SK-N-SH (cell line): Measurements from ENCODE around the gene ASB18. TPM values are rescaled to one million over a fixed set of nuclear protein-coding genes. Genes with fewer than 3 reads are reported as not detected.
A peak's percentile ranks its signal among the peaks of the same experiment; 100 is the strongest.

Experiments
- CTCF ChIA-PET: fragments of 300-600, 350-600 bp; formaldehyde crosslinking; extraction: SDS; loops from one replicate; lab custom pipeline; 2021; lab: Yijun Ruan, JAX
- POLR2A ChIA-PET: fragments of 350-600 bp; sonication (Branson Sonifier 250); formaldehyde crosslinking; extraction: SDS; loops from one replicate; lab custom pipeline; 2020; ENCODE audit warnings: antibody characterized with exemption, inconsistent platforms; lab: Yijun Ruan, JAX
- DNase-seq: peaks from one replicate; pipeline ENCODE4 v3.0.0; 2012
- H2AFZ ChIP-seq: fragments of 200-600 bp; sonication (generic); 2 replicates; pipeline ENCODE4 v1.8.1; 2016; ENCODE audit warnings: antibody characterized with exemption, mild to moderate bottlenecking, low read depth
- H3F3A ChIP-seq: fragments of 200-600 bp; sonication (generic); replicated peaks from 2 replicates; pipeline ENCODE3; 2016; ENCODE audit warnings: antibody characterized with exemption, mild to moderate bottlenecking; ENCODE audit not compliant: insufficient read depth
- H3K27ac ChIP-seq, 2 experiments: fragments of 200-500 bp in 1 of 2; fragments of 200-600 bp in 1 of 2; sonication (Bioruptor generic) in 1 of 2; sonication (generic), shearing (Covaris generic) in 1 of 2; 2 replicates each; pipeline versions ENCODE4 v1.5.1 to v1.6.1; 2014 to 2016; ENCODE audit warnings: low read depth in 2 of 2, inconsistent platforms in 1 of 2, low read length in 1 of 2, mild to moderate bottlenecking in 1 of 2, mixed read lengths in 1 of 2
- H3K27me3 ChIP-seq: fragments of 200-600 bp; sonication (generic), shearing (Covaris generic); 2 replicates; pipeline ENCODE4 v1.6.1; 2016; ENCODE audit warnings: mixed run types; ENCODE audit not compliant: insufficient read depth
- H3K36me3 ChIP-seq, 2 experiments: fragments of 200-500 bp in 1 of 2; fragments of 200-600 bp in 1 of 2; sonication (Bioruptor generic) in 1 of 2; sonication (generic) in 1 of 2; replicated peaks in 1 of 2; 2 replicates each; pipeline versions ENCODE3 to v1.5.1; 2014 to 2016; ENCODE audit warnings: low read length in 1 of 2, mild to moderate bottlenecking in 1 of 2; ENCODE audit not compliant: insufficient read depth in 2 of 2, control insufficient read depth in 1 of 2
- H3K4me1 ChIP-seq, 2 experiments: fragments of 200-500 bp in 1 of 2; fragments of 200-600 bp in 1 of 2; sonication (Bioruptor generic) in 1 of 2; sonication (generic), shearing (Covaris generic) in 1 of 2; 2 replicates each; pipeline versions ENCODE4 v1.5.1 to v1.6.1; 2014 to 2016; ENCODE audit warnings: low read depth in 1 of 2, low read length in 1 of 2, mixed run types in 1 of 2; ENCODE audit not compliant: insufficient read depth in 2 of 2, control insufficient read depth in 1 of 2
- H3K4me2 ChIP-seq: fragments of 200-600 bp; sonication (generic), shearing (Covaris generic); 2 replicates; pipeline ENCODE4 v1.6.1; 2017; ENCODE audit warnings: mixed run types
- H3K4me3 ChIP-seq, 2 experiments: fragments of 200-500 bp in 1 of 2; fragments of 200-600 bp in 1 of 2; sonication (Bioruptor generic) in 1 of 2; sonication (generic), shearing (Covaris generic) in 1 of 2; 2 replicates each; pipeline versions ENCODE4 v1.5.1 to v1.8.1; 2014 to 2016; ENCODE audit warnings: low read depth in 2 of 2, inconsistent platforms in 1 of 2, low read length in 1 of 2, mild to moderate bottlenecking in 1 of 2, mixed read lengths in 1 of 2, moderate library complexity in 1 of 2
- H3K79me2 ChIP-seq: fragments of 200-600 bp; sonication (generic); 2 replicates; pipeline ENCODE4 v1.8.1; 2017; ENCODE audit warnings: mild to moderate bottlenecking; ENCODE audit not compliant: insufficient read depth
- H3K9ac ChIP-seq: fragments of 200-600 bp; sonication (generic); 2 replicates; pipeline ENCODE4 v1.6.1; 2017; ENCODE audit warnings: mixed run types
- H3K9me2 ChIP-seq: fragments of 200-600 bp; sonication (generic); 2 replicates; pipeline ENCODE4 v1.6.1; 2017; ENCODE audit warnings: mixed run types
- H3K9me3 ChIP-seq: fragments of 200-600 bp; sonication (generic); 2 replicates; pipeline ENCODE4 v1.6.1; 2017; ENCODE audit warnings: mixed run types, mild to moderate bottlenecking, moderate library complexity
- H4K20me1 ChIP-seq: fragments of 200-600 bp; sonication (generic); 2 replicates; pipeline ENCODE4 v1.6.1; 2017; ENCODE audit warnings: mild to moderate bottlenecking, mixed run types; ENCODE audit not compliant: insufficient read depth
- CTCF ChIP-seq: fragments of 200-600 bp; sonication (generic); IDR thresholded peaks from 2 replicates; pipeline ENCODE4 v1.6.1; 2017; ENCODE audit warnings: antibody characterized with exemption, mild to moderate bottlenecking, moderate library complexity
- EZH2phosphoT487 ChIP-seq: fragments of 200-600 bp; sonication (generic); IDR thresholded peaks from 2 replicates; pipeline ENCODE4 v1.6.1; 2017; ENCODE audit warnings: low read depth, mixed run types, mild to moderate bottlenecking, antibody characterized with exemption, moderate library complexity, borderline replicate concordance
- FOSL2 ChIP-seq: IDR thresholded peaks from 2 replicates; pipeline ENCODE4 v1.4.0; 2012; ENCODE audit warnings: low read depth, mild to moderate bottlenecking, moderate library complexity, borderline replicate concordance
- FOXM1 ChIP-seq: IDR thresholded peaks from 2 replicates; pipeline ENCODE4 v1.4.0; 2012; ENCODE audit warnings: low read depth, mild to moderate bottlenecking
- GABPA ChIP-seq: IDR thresholded peaks from 2 replicates; pipeline ENCODE4 v1.4.0; 2012; ENCODE audit warnings: low read depth, mild to moderate bottlenecking
- GATA2 ChIP-seq: sonication (generic); formaldehyde crosslinking; IDR thresholded peaks from 2 replicates; pipeline ENCODE4 v1.5.0; 2020; ENCODE audit warnings: mild to moderate bottlenecking, missing genetic modification reagents
- JUND ChIP-seq: IDR thresholded peaks from 2 replicates; pipeline ENCODE4 v1.4.0; 2012
- MAX ChIP-seq: IDR thresholded peaks from 2 replicates; pipeline ENCODE4 v1.4.0; 2012; ENCODE audit warnings: low read depth
- MEF2A ChIP-seq: IDR thresholded peaks from 2 replicates; pipeline ENCODE4 v1.4.0; 2012; ENCODE audit warnings: low read depth, borderline replicate concordance
- MXI1 ChIP-seq: IDR thresholded peaks from 2 replicates; pipeline ENCODE4 v1.6.1; 2012; ENCODE audit warnings: mild to moderate bottlenecking, low read depth, low read length, improper control_type of control experiment
- PBX3 ChIP-seq: IDR thresholded peaks from 2 replicates; pipeline ENCODE4; 2012
- POLR2AphosphoS5 ChIP-seq: IDR thresholded peaks from 2 replicates; pipeline ENCODE4 v1.6.1; 2012; ENCODE audit warnings: low read depth, low read length
- RFX5 ChIP-seq: IDR thresholded peaks from 2 replicates; pipeline ENCODE4 v1.6.1; 2012; ENCODE audit warnings: mild to moderate bottlenecking, improper control_type of control experiment, low read length
- SIN3A ChIP-seq: IDR thresholded peaks from 2 replicates; pipeline ENCODE4 v1.6.1; 2012; ENCODE audit warnings: low read depth, mild to moderate bottlenecking, low read length, moderate library complexity, borderline replicate concordance
- SMC3 ChIP-seq: IDR thresholded peaks from 2 replicates; pipeline ENCODE4 v1.6.1; 2012; ENCODE audit warnings: low read depth, low read length, improper control_type of control experiment
- TAF1 ChIP-seq: IDR thresholded peaks from 2 replicates; pipeline ENCODE4 v1.6.1; 2012; ENCODE audit warnings: low read depth, mild to moderate bottlenecking, low read length, moderate library complexity, borderline replicate concordance
- TCF12 ChIP-seq: IDR thresholded peaks from 2 replicates; pipeline ENCODE4 v1.4.0; 2012
- TEAD4 ChIP-seq: IDR thresholded peaks from 2 replicates; pipeline ENCODE4 v1.4.0; 2012; ENCODE audit warnings: mild to moderate bottlenecking, borderline replicate concordance; ENCODE audit not compliant: insufficient read depth
- USF1 ChIP-seq: IDR thresholded peaks from 2 replicates; pipeline ENCODE4 v1.4.0; 2012; ENCODE audit warnings: low read depth, borderline replicate concordance
- WGBS: methylation state at CpG from one replicate; pipeline ENCODE4 v1.1.6; 2017; ENCODE audit warnings: low lambda C conversion rate; 5-methylcytosine and 5-hydroxymethylcytosine counted together
- polyA plus RNA-seq, 3 experiments: library from polyadenylated mRNA; depleted of rRNA; stranded (reverse); fragments of >200 nt; gene quantifications; 2 replicates each; pipeline ENCODE4 v1.2.3, GENCODE V29; 2012

Gene ASB18
- polyA plus RNA-seq, 1 of the 3 experiments (the other 2 are of a cell fraction): not detected

- Histone ChIP-seq H3K4me1 (peaks cover 0 to 12% of the 10 kb centered on the region in 2 experiments; a peak in 2 of 4 replicates), H3K9me3 (no peaks in the 10 kb centered on the region), H3K36me3 (no peaks in the 10 kb centered on the region), H3F3A (no peaks in the 10 kb centered on the region), H3K4me3 (peak overlapping the region; percentile 34 to 60; a peak in 3 of 4 replicates), H2AFZ (no peak overlapping the region), H3K27me3 (peaks cover 77% of the 10 kb centered on the region), H3K27ac (no peak overlapping the region), H3K9me2 (no peaks in the 10 kb centered on the region)
- 6% methylated on average over 6 of the region's 29 CpGs for WGBS
- DNase-seq: peak; percentile 51
- CTCF ChIA-PET: interaction anchor here (1.7 to 2.6 kb wide), 3 partner anchors 9 to 387 kb away, joined by 6 to 28 read pairs (median 21); no protein-coding TSS in a partner anchor
- TF ChIP-seq POLR2AphosphoS5: no peak
- TF ChIP-seq MAX: no peak
- TF ChIP-seq SIN3A: no peak
- TF ChIP-seq TCF12: no peak
- no peak for TF ChIP-seq GATA2 (CRISPR knock-in tag)
- TF ChIP-seq JUND: no peak
- TF ChIP-seq MXI1: no peak
- no peak for TF ChIP-seq EZH2phosphoT487
- TF ChIP-seq TEAD4: no peak
- no peak for TF ChIP-seq FOXM1
- no peak for TF ChIP-seq SMC3
- no peak for TF ChIP-seq TAF1
- TF ChIP-seq MEF2A: no peak
- TF ChIP-seq CTCF: no peak
- no peak for TF ChIP-seq RFX5
- TF ChIP-seq GABPA: no peak
- TF ChIP-seq USF1: no peak
- TF ChIP-seq FOSL2: no peak
- TF ChIP-seq PBX3: no peak
- TF ChIP-seq, all 33 proteins: peak for 0
- H4K20me1 ChIP-seq: no peaks in the 10 kb centered on the region
- peak overlapping the region; percentile 81 for H3K4me2 ChIP-seq
- no peak overlapping the region for H3K9ac ChIP-seq
- POLR2A ChIA-PET: no interaction called here
- no peaks in the 10 kb centered on the region for H3K79me2 ChIP-seq
Observed at GRCh38 chr2:236166796-236167296, 97.4 kb downstream of the ASB18 start.
